Esophagus (tissue), 2 donors: Measurements from ENCODE around the gene TNNI2. TPM values are rescaled to one million over a fixed set of nuclear protein-coding genes. Genes with fewer than 3 reads are reported as not detected.

Experiments used
- H3K27ac ChIP-seq, 2 donors: one replicate each; pipeline ENCODE4 v1.5.1; 2013; ENCODE audit warnings: low read depth in 2 of 2, mild to moderate bottlenecking in 2 of 2, inconsistent platforms in 1 of 2, low read length in 1 of 2, moderate library complexity in 1 of 2
- H3K27me3 ChIP-seq, 2 donors: one replicate each; pipeline ENCODE4 v1.6.1; 2013; ENCODE audit warnings: low read length in 2 of 2, control low read depth in 1 of 2, mild to moderate bottlenecking in 1 of 2; ENCODE audit not compliant: insufficient read depth in 2 of 2, control insufficient read depth in 1 of 2
- H3K36me3 ChIP-seq, 2 donors: one replicate each; pipeline ENCODE4 v1.6.1; 2013; ENCODE audit warnings: low read length in 1 of 2; ENCODE audit not compliant: control insufficient read depth in 2 of 2, insufficient read depth in 2 of 2
- H3K4me1 ChIP-seq, 2 donors: one replicate each; pipeline ENCODE4 v1.6.1; 2013; ENCODE audit warnings: low read length in 1 of 2; ENCODE audit not compliant: control insufficient read depth in 2 of 2, insufficient read depth in 2 of 2
- H3K4me3 ChIP-seq, 2 donors: one replicate each; pipeline ENCODE4 v1.5.1; 2013; ENCODE audit warnings: low read length in 2 of 2, mild to moderate bottlenecking in 2 of 2, low read depth in 1 of 2, moderate library complexity in 1 of 2
- H3K9me3 ChIP-seq, 2 donors: one replicate each; pipeline ENCODE4 v1.6.1; 2013; ENCODE audit warnings: mild to moderate bottlenecking in 2 of 2, low read depth in 1 of 2, low read length in 1 of 2, moderate library complexity in 1 of 2; ENCODE audit not compliant: control insufficient read depth in 2 of 2, insufficient read depth in 1 of 2
- WGBS, 2 donors: extraction: QIAGEN DNeasy Blood & Tissue Kit; methylation state at CpG; one replicate each; pipeline ENCODE4 v1.1.7; 2013; 5-methylcytosine and 5-hydroxymethylcytosine counted together
- polyA plus RNA-seq, 2 donors: library from polyadenylated mRNA; stranded (reverse); fragments of 200-250 nt; gene quantifications; one replicate each; pipeline ENCODE4 v1.2.3, GENCODE V29; 2013
- donor health status: healthy with polysubstance abuse.
- donor health status: Bipolar disorder and iron deficiency.

The TNNI2 gene
- polyA plus RNA-seq, 2 donors, result 9.8 to 166 TPM

DNA sequence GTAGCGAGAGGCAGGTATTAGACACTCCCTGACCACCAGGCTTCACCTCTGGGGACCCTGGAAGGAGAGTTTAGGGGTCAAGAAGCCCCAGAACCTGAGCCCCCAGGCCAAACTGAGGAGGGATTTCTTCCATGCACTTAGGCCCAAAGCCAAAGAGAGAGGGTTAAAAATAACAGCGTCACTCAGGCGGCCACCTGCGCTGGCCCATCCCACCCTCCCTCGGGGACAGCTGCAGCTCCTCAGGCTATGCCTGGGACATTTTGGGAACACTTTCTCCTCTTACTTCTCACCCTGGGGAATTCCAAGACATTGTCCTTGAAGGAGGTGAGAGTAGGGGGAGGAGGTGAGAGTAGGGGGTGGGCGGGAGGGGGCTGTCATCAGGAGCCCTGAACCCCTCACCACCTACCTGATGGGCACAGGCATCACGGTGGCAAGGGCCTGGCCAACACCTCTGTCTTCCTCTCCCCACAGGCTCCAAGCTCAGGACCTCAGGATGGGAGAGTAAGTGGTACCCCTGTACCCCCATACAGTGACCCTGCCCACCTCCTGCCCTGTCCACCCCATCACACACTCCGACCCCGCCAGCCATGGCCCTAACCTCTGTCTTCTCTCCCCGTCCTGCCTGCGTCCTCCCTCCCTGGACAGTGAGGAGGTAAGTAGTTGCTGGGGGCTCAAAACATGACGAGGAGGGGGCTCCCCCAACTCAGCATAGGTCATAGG lies 583 bp downstream of the TNNI2 start:
- WGBS, 2 donors, result 74% methylated on average over 12 of the region's 12 CpGs
- Histone ChIP-seq H3K4me3 (no peak overlapping the region), H3K27ac (no peak overlapping the region), H3K9me3 (no peaks in the 10 kb centered on the region), H3K4me1 (peaks cover 0 to 37% of the 10 kb centered on the region in 2 donors), H3K27me3 (no peaks in the 10 kb centered on the region), H3K36me3 (peaks cover 0 to 9% of the 10 kb centered on the region in 2 donors)

DNA sequence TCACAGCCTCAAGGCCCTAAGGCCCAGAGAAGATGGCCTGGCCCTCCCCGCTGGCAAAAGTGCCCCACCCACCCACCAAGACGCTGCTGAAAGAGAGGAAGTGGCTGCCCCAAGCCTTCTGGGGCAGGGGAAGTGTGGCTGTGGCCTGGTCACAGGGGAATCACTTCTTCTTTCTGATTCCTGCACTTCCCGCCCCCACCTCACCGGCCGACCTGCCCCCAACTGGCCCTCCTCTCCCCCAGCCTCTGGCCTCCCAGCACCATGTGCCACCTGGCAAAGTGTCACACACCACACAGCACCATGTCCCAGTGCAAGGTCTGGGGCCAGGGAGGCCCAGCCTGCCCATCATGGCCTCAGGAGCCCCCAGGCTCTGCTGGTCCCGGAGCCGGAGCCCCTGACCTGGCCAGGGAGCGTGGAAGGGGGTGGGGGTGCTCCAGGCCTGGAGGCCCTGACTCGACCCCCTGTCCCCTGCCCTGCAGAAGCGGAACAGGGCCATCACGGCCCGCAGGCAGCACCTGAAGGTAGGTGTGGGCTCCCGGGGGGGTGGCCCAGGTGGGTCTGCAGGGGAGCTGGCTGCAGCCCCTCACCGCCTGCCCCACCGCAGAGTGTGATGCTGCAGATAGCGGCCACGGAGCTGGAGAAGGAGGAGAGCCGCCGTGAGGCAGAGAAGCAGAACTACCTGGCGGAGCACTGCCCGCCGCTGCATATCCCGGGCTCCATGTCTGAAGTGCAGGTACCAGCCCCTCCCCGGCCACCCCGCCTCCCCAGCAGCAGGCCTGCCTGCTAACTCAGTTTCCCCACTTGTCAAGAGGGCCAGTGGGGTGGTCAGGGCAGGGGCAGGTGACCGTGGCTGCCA lies 1.4 kb downstream of the TNNI2 start:
- peaks cover 0 to 9% of the 10 kb centered on the region in 2 donors for H3K36me3 ChIP-seq
- WGBS, 2 donors, result 81% methylated on average over 20 to 26 of the region's 26 CpGs
- no peak overlapping the region for H3K4me3 ChIP-seq
- H3K27me3 ChIP-seq, result no peaks in the 10 kb centered on the region
- H3K4me1 ChIP-seq, result peaks cover 0 to 35% of the 10 kb centered on the region in 2 donors
- no peaks in the 10 kb centered on the region for H3K9me3 ChIP-seq
- no peak overlapping the region for H3K27ac ChIP-seq

DNA sequence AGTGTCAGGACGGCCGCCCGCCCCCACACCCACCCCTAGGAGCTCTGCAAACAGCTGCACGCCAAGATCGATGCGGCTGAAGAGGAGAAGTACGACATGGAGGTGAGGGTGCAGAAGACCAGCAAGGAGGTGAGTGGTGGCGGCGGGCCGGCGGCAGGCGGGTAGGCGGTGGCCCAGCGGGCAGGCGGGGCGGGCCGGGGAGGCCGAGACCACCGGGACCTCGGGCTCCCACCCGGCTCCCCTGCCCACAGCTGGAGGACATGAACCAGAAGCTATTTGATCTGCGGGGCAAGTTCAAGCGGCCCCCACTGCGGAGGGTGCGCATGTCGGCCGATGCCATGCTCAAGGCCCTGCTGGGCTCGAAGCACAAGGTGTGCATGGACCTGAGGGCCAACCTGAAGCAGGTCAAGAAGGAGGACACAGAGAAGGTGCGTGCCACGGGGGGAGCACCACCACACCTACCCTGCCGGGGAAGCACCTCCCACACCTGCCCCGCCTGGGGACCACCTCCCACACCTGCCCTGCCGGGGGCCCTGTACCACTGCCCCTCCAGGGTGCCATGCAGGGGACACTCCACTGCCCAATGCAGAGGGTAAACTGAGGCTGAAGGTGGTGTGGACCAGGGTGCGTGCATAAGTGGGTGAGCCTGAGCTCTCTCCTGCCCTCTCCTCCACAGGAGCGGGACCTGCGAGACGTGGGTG lies 2.1 kb downstream of the TNNI2 start:
- 88 to 93% methylated on average over 37 of the region's 37 CpGs for WGBS, 2 donors
- H3K27ac ChIP-seq, result no peak overlapping the region

DNA sequence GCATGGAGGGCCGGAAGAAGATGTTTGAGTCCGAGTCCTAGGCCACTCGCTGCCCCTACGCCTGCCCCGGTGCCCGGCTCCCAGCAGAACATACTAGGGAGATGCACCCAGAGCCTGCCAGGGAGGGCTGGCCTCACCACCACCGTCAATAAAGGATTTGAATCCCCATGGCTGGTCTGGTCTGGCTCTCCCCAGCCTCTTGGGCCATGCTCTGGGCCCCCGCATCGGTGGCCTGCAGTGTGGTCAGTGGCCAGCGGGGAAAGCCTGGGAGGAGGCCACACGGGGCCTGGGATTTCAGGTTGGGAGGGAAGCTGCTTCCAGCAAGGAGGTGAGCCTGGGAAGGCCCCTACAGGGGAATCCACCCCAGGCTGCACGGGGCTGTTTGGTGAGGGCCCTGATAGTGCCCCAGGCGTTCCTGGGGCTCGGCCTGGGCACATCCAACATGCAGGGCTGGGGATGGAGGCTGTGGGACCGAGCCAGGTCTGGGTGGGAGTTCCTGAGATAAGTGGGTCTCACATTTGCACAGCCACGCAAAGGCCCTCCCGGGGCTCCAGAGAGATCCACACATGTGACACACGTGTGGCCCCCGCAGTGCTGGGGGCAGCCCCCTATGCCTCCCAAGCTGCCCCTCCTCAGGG lies 2.8 kb downstream of the TNNI2 start:
- Histone ChIP-seq H3K4me3 (no peak overlapping the region), H3K27me3 (no peaks in the 10 kb centered on the region), H3K4me1 (peaks cover 0 to 23% of the 10 kb centered on the region in 2 donors), H3K9me3 (no peaks in the 10 kb centered on the region), H3K27ac (no peak overlapping the region), H3K36me3 (peaks cover 0 to 9% of the 10 kb centered on the region in 2 donors)
- WGBS, 2 donors, result 75 to 83% methylated on average over 19 of the region's 19 CpGs

More for the DNA sequence above, 2.1 kb downstream of the TNNI2 start:
- Histone ChIP-seq H3K4me3 (no peak overlapping the region), H3K4me1 (peaks cover 0 to 27% of the 10 kb centered on the region in 2 donors), H3K36me3 (peaks cover 0 to 9% of the 10 kb centered on the region in 2 donors), H3K27me3 (no peaks in the 10 kb centered on the region), H3K9me3 (no peaks in the 10 kb centered on the region)

DNA sequence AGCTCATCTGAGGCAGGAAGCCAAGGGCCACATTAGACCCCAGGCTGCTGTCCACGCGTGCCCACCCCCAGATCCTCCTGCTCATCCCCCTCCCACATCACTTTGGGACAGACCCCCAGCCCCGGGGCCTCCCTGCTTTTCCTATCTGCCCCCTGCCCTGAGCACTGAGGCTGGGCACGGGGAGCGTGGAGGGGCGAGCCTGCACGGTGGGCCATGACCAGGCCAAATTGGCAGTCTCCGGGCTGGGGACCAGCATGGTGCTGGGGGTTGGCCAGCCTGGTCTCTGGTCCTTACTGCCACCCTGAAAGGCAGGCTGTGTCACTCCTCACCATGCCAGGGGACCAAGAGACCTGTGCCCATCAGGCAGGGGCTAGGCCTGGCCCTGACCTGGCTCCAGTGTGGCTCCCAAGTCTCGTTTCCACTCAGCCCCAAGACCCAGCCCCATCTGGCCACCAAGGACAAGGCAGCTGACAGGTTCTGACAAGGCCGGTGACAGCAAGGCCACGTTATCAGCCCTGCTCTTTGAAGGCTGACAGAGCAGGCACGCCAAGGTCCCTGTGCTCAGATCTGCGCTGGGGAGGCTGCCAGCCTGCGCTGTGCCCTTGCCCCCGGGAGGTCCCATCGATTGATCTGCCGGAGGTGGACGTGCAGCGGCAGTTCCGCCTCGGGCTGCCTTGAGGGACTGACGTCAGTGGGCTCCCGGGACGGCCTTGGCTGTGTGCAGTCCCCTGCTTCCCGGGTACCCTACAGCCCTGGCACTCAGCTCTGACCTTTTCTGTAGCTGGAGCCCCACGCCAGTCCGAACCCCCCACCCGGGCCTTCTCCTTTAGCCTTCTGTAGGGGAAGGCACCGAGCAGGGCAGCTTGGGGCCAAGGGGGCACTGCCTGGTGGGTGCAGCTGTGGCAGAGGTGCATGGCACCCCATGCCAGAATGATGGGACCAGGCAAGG lies 3.6 kb downstream of the TNNI2 start:
- WGBS, 2 donors, result 60 to 65% methylated on average over 29 of the region's 29 CpGs
- Histone ChIP-seq H3K4me3 (no peak overlapping the region), H3K4me1 (peaks cover 0 to 16% of the 10 kb centered on the region in 2 donors), H3K9me3 (no peaks in the 10 kb centered on the region), H3K27me3 (no peaks in the 10 kb centered on the region), H3K36me3 (peaks cover 0 to 7% of the 10 kb centered on the region in 2 donors), H3K27ac (no peak overlapping the region)

DNA sequence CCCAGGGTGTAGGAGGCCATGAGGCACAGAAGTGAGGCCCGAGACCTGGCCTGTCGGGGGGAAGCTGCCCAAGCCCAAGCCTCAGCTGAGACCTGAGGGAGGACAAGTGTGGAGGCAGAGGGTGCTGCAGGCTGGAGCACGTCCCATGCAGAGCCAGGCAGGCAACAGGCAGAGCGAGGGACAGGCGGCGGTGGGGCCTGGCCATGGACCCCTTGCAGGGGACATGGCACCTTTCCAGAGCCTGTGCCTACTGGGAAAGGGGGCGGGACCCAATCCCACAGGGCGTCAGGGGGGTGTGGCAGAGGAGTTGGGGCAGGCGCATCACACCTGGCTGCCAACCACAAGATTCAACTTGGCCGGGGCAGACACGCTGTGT lies 4.3 kb downstream of the TNNI2 start:
- no peak overlapping the region for H3K4me3 ChIP-seq
- H3K27ac ChIP-seq, result no peak overlapping the region
- H3K27me3 ChIP-seq, result no peaks in the 10 kb centered on the region
- H3K4me1 ChIP-seq, result peaks cover 0 to 11% of the 10 kb centered on the region in 2 donors
- H3K36me3 ChIP-seq, result peaks cover 0 to 7% of the 10 kb centered on the region in 2 donors
- H3K9me3 ChIP-seq, result no peaks in the 10 kb centered on the region
- 53 to 55% methylated on average over 11 of the region's 11 CpGs for WGBS, 2 donors

DNA sequence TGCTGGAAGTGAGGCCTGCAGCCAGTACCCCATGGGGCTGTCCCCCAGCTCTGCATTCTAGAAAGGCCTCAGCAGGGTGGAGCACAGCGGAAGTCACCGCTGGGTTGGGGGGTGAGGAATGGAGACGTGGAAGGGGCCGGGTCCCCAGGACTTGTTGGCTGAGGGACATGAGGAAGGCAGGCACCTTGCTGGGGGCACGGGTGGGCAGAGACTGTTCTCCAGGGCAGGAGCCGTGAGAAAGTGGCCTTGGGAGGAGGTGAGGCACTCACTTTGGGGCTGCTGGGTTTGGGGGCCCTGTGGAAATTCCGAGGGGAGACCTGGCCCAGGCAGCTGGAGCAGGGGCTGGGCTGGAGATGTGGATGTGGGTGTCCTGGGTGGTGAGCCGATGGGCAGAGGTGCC lies 5.0 kb downstream of the TNNI2 start:
- WGBS, 2 donors, result 85% methylated on average over 8 of the region's 8 CpGs
- H3K4me3 ChIP-seq, result no peak overlapping the region
- peak overlapping the region in 1 of 2 donors; percentile 20 for H3K27ac ChIP-seq
- H3K4me1 ChIP-seq, result peaks cover 0 to 11% of the 10 kb centered on the region in 2 donors
- peaks cover 0 to 7% of the 10 kb centered on the region in 2 donors for H3K36me3 ChIP-seq
- H3K27me3 ChIP-seq, result no peaks in the 10 kb centered on the region
- no peaks in the 10 kb centered on the region for H3K9me3 ChIP-seq

DNA sequence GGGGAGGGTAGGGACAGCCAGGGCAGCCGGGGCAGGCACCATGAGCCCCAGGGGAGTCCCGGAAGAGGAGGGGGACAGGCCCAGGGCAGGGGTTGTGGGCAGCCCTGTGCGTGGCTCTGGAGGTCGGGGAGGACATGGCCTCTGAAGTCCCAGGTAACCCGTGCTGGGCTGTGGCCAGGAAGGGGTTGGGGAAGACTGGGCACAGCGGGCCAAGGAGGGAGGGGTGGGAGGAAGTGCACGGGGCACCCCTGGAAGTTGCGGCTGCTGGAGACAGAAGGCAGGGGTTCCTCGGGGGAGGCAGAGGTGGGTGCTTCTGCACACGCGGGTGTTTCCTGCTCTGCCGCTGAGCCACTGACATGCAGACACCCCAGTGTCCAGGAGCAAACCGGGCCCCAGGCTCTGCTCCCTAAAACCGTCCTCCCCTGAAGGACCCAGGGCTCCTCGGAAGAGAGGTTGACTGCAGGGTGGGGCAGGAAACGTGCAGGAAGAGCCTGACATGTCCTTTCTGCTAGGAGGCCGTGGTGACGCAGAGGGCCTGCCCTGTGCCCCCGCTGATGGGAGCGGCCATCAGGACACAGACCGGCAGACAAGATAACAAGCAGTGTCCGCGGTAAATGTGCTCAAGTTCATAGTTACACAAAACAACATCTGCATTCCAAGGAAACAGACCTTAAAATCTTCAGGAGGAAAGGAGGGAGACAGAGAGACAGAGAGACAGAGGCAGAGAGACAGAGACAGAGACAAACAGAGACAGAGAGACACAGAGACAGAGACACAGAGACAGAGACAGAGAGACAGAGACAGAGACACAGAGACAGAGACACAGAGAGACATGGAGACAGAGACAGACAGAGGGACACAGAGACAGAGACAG lies 5.7 kb downstream of the TNNI2 start:
- H3K4me3 ChIP-seq, result no peak overlapping the region
- 36 to 61% methylated on average over 23 of the region's 23 CpGs for WGBS, 2 donors
- peaks cover 0 to 11% of the 10 kb centered on the region in 2 donors for H3K4me1 ChIP-seq
- no peaks in the 10 kb centered on the region for H3K27me3 ChIP-seq
- H3K27ac ChIP-seq, result peak overlapping the region in 1 of 2 donors; percentile 20
- H3K36me3 ChIP-seq, result peaks cover 0 to 7% of the 10 kb centered on the region in 2 donors
- no peaks in the 10 kb centered on the region for H3K9me3 ChIP-seq
